Transverse colon (tissue), 3 donors: ENCODE data around the gene CCDC68.

ENCODE experiments used
- POLR2A ChIP-seq: fragments of 450-650 bp; IDR thresholded peaks from one replicate; pipeline ENCODE4 v1.6.1; 2016; ENCODE audit warnings: antibody characterized with exemption, mild to moderate bottlenecking, moderate library complexity
- POLR2AphosphoS5 ChIP-seq, 3 donors: sonication (generic); formaldehyde crosslinking; IDR thresholded peaks; one replicate each; pipeline ENCODE4 v1.6.1; 2016; ENCODE audit warnings: antibody characterized with exemption in 3 of 3

DNA sequence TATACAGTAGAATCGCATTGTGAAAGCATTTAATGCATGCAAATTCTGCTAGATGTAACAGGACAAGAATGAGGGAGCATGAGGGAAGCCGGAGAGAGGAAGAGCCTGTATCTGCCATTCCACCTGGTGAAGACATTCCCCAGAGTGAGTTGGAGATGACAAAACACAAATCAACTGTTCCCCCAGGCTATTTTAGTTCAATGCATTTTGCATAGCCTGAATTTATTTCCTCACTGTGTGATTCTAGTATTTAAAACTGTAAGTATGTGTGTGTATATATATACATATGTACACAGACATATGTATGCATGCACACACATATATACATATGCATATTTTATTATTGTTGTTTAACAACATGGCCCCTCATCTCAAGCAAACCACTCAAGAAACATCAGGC lies 54.7 kb downstream of the CCDC68 start:
- TF ChIP-seq POLR2A (no peak), POLR2AphosphoS5 (IDR thresholded peaks at IDR 0.05) (no peak)
